ENCODE data around the gene ANGPTL7.

The ANGPTL7 gene

GRCh38 chr1:11214698-11215380 lies 25.7 kb downstream of the ANGPTL7 start:
- no peak for DNase-seq (ENCODE audit: extremely low read depth, low read depth)
- no peak for TF ChIP-seq CTCF (IDR thresholded peaks at IDR 0.05; ENCODE audit: low read depth, low read length, missing control alignments)
- no peak overlapping the region for H3K4me3 ChIP-seq (replicated peaks; ENCODE audit: low read depth, low read length)

GRCh38 chr1:11215381-11216005 lies 26.3 kb downstream of the ANGPTL7 start:
- no peak overlapping the region for H3K4me3 ChIP-seq (replicated peaks; ENCODE audit: low read depth, low read length)
- TF ChIP-seq CTCF (IDR thresholded peaks at IDR 0.05; ENCODE audit: low read depth, low read length, missing control alignments) = no peak
- DNase-seq (ENCODE audit: extremely low read depth, low read depth) = no peak

DNA sequence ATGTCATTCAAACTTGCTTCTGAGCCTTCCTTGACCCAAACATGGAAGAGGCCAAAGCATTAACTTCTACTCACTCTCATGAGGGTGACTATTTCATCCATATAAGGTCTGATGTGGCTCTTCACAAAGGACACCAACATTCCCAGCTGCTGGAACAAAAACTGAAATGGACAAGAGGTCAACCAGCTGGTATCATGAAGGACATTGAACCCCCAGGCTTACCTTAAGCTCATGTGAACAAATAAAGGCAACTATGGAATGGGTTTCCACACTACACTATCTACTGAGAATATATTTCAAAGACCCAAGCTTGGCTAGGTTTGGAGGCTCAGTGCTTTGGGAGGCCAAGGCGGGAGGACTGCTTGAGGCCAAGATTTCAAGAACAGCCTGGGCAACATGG lies 26.9 kb downstream of the ANGPTL7 start:
- DNase-seq (ENCODE audit: extremely low read depth, low read depth) = no peak
- no peak overlapping the region for H3K4me3 ChIP-seq (replicated peaks; ENCODE audit: low read depth, low read length)
- no peak for TF ChIP-seq CTCF (IDR thresholded peaks at IDR 0.05; ENCODE audit: low read depth, low read length, missing control alignments)

DNA sequence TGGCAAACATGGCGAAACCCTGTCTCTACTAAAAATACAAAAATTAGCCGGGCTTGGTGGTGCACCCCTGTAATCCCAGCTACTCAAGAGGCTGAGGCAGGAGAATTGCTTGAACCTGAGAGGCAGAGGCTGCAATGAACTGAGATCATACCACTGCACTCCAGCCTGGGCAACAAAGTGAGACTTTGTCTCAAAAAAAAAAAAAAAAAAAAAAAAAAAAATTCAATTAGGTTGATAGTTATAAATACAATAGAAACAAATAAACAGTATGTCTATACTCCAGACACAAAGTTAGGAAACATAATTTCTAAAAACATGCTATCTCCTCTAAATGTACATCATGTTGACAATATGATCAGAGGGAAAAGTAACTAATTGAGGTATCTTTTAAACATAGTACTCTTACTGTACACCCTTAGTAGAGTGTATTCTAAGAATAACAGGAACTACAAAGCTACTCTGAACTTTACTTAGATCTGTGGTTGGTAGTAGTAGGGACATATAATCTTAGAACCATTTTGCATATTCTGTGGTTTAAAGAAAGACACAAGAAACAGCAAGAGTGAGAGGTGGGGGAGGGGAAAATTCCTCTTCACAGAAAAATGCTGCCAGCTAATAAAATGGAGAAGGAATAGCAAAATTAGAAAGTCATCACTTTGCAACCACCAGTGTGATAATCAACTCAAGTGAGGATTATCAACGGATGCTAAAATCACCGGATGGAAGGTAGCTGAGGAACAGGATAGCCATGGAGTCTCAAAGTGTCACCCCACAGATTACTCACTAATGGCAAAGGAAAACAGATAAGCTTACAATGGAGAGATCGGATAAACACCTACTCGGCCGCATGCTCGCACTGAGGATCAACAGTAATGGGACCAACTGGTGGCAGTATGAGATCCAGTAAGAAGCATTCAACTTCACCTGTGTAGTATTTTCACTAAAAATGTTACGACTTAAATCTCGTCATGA lies 38.2 kb downstream of the ANGPTL7 start:
- H3K4me3 ChIP-seq (replicated peaks; ENCODE audit: low read depth, low read length) = no peak overlapping the region
- no peak for TF ChIP-seq CTCF (IDR thresholded peaks at IDR 0.05; ENCODE audit: low read depth, low read length, missing control alignments)
- DNase-seq (ENCODE audit: extremely low read depth, low read depth) = no peak

GRCh38 chr1:11229203-11229602 lies 40.0 kb downstream of the ANGPTL7 start:
- TF ChIP-seq CTCF (IDR thresholded peaks at IDR 0.05; ENCODE audit: low read depth, low read length, missing control alignments) = no peak
- DNase-seq (ENCODE audit: extremely low read depth, low read depth) = no peak
- no peak overlapping the region for H3K4me3 ChIP-seq (replicated peaks; ENCODE audit: low read depth, low read length)

- no peak for TF ChIP-seq CTCF (IDR thresholded peaks at IDR 0.05; ENCODE audit: low read depth, low read length, missing control alignments)
- no peak for DNase-seq (ENCODE audit: extremely low read depth, low read depth)
- H3K4me3 ChIP-seq (replicated peaks; ENCODE audit: low read depth, low read length) = no peak overlapping the region
These were observed 44.1 kb downstream of the ANGPTL7 start for GRCh38 chr1:11233208-11233607.

Measured in HFF-Myc (cell line).